ENCODE results near the gene NUTF2. TPM values are rescaled to one million over a fixed set of nuclear protein-coding genes. Genes with fewer than 3 reads are reported as not detected.

NUTF2 gene
- total RNA-seq, 1 experiment from 2014 or later = 145 TPM

DNA sequence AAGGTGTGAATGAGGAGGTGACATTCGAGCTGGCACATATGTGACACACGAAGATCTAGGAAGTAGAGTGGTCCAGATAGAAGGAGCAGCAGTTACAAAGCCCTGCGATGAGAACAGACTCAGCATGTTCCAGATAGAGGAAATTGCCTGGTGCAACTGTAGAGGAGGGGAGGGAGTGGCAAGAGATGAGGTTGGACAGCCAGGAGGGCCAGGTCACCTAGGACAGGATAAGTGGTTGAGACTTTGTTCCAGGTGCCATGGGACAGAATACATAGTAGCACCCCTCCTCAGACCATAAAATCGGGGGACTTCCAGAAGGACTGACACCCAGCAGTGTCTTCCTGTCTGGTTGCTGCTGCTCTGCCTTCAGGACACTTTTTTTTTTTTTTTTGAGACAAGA, 11.8 kb downstream of the NUTF2 start:
- peaks cover 9% of the 10 kb centered on the region; the same call in 1 of the 2 replicates for H4K20me1 ChIP-seq (ENCODE audit: insufficient read depth)
- POLR2A ChIA-PET = no interaction called here

More for the DNA sequence above, 11.8 kb downstream of the NUTF2 start:
- Histone ChIP-seq H3K79me2 (ENCODE audit: insufficient read depth, low read length) (peaks cover 98% of the 10 kb centered on the region), H2AFZ (ENCODE audit: low read depth, low read length, poor library complexity, severe bottlenecking) (no peak overlapping the region), H3K9me3 (ENCODE audit: control insufficient read depth in 1 of 2, insufficient read depth in 1 of 2, low read depth in 1 of 2, low read length in 2 of 2) (no peaks in the 10 kb centered on the region), H3K4me3 (replicated peaks in 1 of 2; ENCODE audit: low read depth in 1 of 2, low read length in 2 of 2) (no peak overlapping the region), H3K27me3 (ENCODE audit: insufficient read depth, low read length) (no peaks in the 10 kb centered on the region), H3K9ac (ENCODE audit: low read length) (0 out of 2 replicates have a peak overlapping the region, but pooled peaks have one; percentile 9), H3K27ac (ENCODE audit: low read depth, low read length) (no peak overlapping the region), H3K9me2 (ENCODE audit: insufficient read depth) (no peaks in the 10 kb centered on the region), H3K4me1 (ENCODE audit: control insufficient read depth in 1 of 2, insufficient read depth in 2 of 2, low read length in 2 of 2) (peaks cover 17 to 62% of the 10 kb centered on the region in 2 experiments; a peak in 3 of 4 replicates), H3K36me3 (ENCODE audit: control insufficient read depth in 1 of 2, insufficient read depth in 2 of 2, low read length in 2 of 2) (peaks cover 0 to 17% of the 10 kb centered on the region in 2 experiments; a peak in 1 of 4 replicates), H3K4me2 (ENCODE audit: low read length) (no peak overlapping the region)
- CTCF ChIA-PET = no interaction called here
- intact Hi-C loops (cut with micrococcal nuclease) = no loop called here
- BruUV-seq (replicated peaks) = no TSS peak
- TF ChIP-seq, protein P1, sequence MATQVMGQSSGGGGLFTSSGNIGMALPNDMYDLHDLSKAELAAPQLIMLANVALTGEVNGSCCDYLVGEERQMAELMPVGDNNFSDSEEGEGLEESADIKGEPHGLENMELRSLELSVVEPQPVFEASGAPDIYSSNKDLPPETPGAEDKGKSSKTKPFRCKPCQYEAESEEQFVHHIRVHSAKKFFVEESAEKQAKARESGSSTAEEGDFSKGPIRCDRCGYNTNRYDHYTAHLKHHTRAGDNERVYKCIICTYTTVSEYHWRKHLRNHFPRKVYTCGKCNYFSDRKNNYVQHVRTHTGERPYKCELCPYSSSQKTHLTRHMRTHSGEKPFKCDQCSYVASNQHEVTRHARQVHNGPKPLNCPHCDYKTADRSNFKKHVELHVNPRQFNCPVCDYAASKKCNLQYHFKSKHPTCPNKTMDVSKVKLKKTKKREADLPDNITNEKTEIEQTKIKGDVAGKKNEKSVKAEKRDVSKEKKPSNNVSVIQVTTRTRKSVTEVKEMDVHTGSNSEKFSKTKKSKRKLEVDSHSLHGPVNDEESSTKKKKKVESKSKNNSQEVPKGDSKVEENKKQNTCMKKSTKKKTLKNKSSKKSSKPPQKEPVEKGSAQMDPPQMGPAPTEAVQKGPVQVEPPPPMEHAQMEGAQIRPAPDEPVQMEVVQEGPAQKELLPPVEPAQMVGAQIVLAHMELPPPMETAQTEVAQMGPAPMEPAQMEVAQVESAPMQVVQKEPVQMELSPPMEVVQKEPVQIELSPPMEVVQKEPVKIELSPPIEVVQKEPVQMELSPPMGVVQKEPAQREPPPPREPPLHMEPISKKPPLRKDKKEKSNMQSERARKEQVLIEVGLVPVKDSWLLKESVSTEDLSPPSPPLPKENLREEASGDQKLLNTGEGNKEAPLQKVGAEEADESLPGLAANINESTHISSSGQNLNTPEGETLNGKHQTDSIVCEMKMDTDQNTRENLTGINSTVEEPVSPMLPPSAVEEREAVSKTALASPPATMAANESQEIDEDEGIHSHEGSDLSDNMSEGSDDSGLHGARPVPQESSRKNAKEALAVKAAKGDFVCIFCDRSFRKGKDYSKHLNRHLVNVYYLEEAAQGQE (IDR thresholded peaks at IDR 0.05; ENCODE audit: low read depth) = no peak
- no peak for ATAC-seq
- no peak for DNase-seq (ENCODE audit: low read depth, low spot score)
- RAD21 ChIA-PET (ENCODE audit: low non-redundant PET in 1 of 2, low total read pairs in 2 of 2, uncharacterized antibody in 2 of 2, unreplicated experiment in 2 of 2) = no interaction called here
